PFSK-1 (cell line): ENCODE measurements around the gene IFI27.

ENCODE experiments used
- FOXP2 ChIP-seq: optimal IDR thresholded peaks from 2 replicates; pipeline ENCODE3; 2011; ENCODE audit warnings: borderline replicate concordance, control low read depth, inconsistent platforms; ENCODE audit not compliant: insufficient read depth; ENCODE audit errors: extremely low read length, extremely low read depth
- POLR2AphosphoS5 ChIP-seq: IDR thresholded peaks from 2 replicates; pipeline ENCODE4 v1.6.1; 2012; ENCODE audit warnings: low read depth, mild to moderate bottlenecking, control low read depth, low read length, moderate library complexity
- REST ChIP-seq, 2 experiments: IDR thresholded peaks; 2 replicates each; pipeline versions ENCODE4 v1.6.1 to v1.8.0; 2011 to 2012; ENCODE audit warnings: low read depth in 2 of 2, low read length in 2 of 2, control low read depth in 1 of 2, inconsistent platforms in 1 of 2, mild to moderate bottlenecking in 1 of 2, moderate library complexity in 1 of 2; ENCODE audit not compliant: insufficient read depth in 1 of 2
- SIN3A ChIP-seq: IDR thresholded peaks from 2 replicates; pipeline ENCODE4 v1.6.1; 2012; ENCODE audit warnings: mild to moderate bottlenecking, low read length, moderate library complexity, borderline replicate concordance; ENCODE audit not compliant: insufficient read depth
- TAF1 ChIP-seq: IDR thresholded peaks from 2 replicates; pipeline ENCODE4 v1.6.1; 2012; ENCODE audit warnings: low read length, control low read depth, borderline replicate concordance; ENCODE audit not compliant: insufficient read depth

Gene IFI27

GRCh38 chr14:94125659-94126418, 15.3 kb downstream of the IFI27 start:
- no peak for TF ChIP-seq POLR2AphosphoS5
- no peak for TF ChIP-seq TAF1
- TF ChIP-seq SIN3A = no peak
- no peak for TF ChIP-seq REST (IDR thresholded peaks at IDR 0.05; ENCODE audit: insufficient read depth in 1 of 2, low read depth in 2 of 2, low read length in 2 of 2)
- no peak for TF ChIP-seq FOXP2

GRCh38 chr14:94126419-94126677, 15.8 kb downstream of the IFI27 start:
- TF ChIP-seq TAF1 = no peak
- no peak for TF ChIP-seq SIN3A
- TF ChIP-seq FOXP2 = no peak
- no peak for TF ChIP-seq POLR2AphosphoS5
- no peak for TF ChIP-seq REST (IDR thresholded peaks at IDR 0.05; ENCODE audit: insufficient read depth in 1 of 2, low read depth in 2 of 2, low read length in 2 of 2)

- TF ChIP-seq TAF1 (no peak), FOXP2 (no peak), REST (IDR thresholded peaks at IDR 0.05; ENCODE audit: insufficient read depth in 1 of 2, low read depth in 2 of 2, low read length in 2 of 2) (no peak), SIN3A (no peak), POLR2AphosphoS5 (no peak)
Observed at GRCh38 chr14:94126800-94127199, 16.3 kb downstream of the IFI27 start.

GRCh38 chr14:94127330-94127729, 16.8 kb downstream of the IFI27 start:
- TF ChIP-seq REST (IDR thresholded peaks at IDR 0.05; ENCODE audit: insufficient read depth in 1 of 2, low read depth in 2 of 2, low read length in 2 of 2) = no peak
- TF ChIP-seq TAF1 = no peak

- no peak for TF ChIP-seq POLR2AphosphoS5
- TF ChIP-seq SIN3A = no peak
- TF ChIP-seq FOXP2 = no peak
- no peak for TF ChIP-seq REST (IDR thresholded peaks at IDR 0.05; ENCODE audit: insufficient read depth in 1 of 2, low read depth in 2 of 2, low read length in 2 of 2)
- TF ChIP-seq TAF1 = no peak
Observed at GRCh38 chr14:94128216-94128839, 17.8 kb downstream of the IFI27 start.
